Gastroesophageal sphincter (tissue), 4 donors: ENCODE measurements around the gene NEK6. TPM values are rescaled to one million over a fixed set of nuclear protein-coding genes. Genes with fewer than 3 reads are reported as not detected.

Source experiments
- ATAC-seq: fragments of 150-250 bp; one replicate; pipeline ENCODE4 v1.9.1; 2016; ENCODE audit warnings: mild to moderate bottlenecking, moderate library complexity
- H3K27ac ChIP-seq, 4 donors: fragments of 200-600 bp; sonication (generic) in 3 of 4; 1 replicate in 3 of 4; 2 replicates in 1 of 4; pipeline ENCODE4 v1.5.1; 2016 to 2019
- H3K27me3 ChIP-seq: fragments of 200-600 bp; sonication (generic); one replicate; pipeline ENCODE4 v1.5.1; 2019
- H3K36me3 ChIP-seq, 2 donors: fragments of 200-600 bp; sonication (generic); one replicate each; pipeline ENCODE4 v1.5.1; 2019; ENCODE audit warnings: control low read depth in 1 of 2
- H3K4me1 ChIP-seq, 3 donors: fragments of 200-600 bp; sonication (generic); 1 replicate in 2 of 3; 2 replicates in 1 of 3; pipeline ENCODE4 v1.5.1; 2016 to 2019; ENCODE audit warnings: control low read depth in 2 of 3
- H3K4me3 ChIP-seq, 2 donors: fragments of 200-600 bp; sonication (generic); one replicate each; pipeline ENCODE4 v1.5.1; 2019; ENCODE audit warnings: mild to moderate bottlenecking in 1 of 2, moderate library complexity in 1 of 2
- H3K9me3 ChIP-seq, 3 donors: fragments of 200-600 bp; sonication (generic); one replicate each; pipeline ENCODE4 v1.5.1; 2017 to 2019; ENCODE audit warnings: control low read depth in 2 of 3
- CTCF ChIP-seq, 4 experiments: fragments of 200-600 bp in 2 of 4; fragments of 450-650 bp in 2 of 4; sonication (generic) in 1 of 4; IDR thresholded peaks; one replicate each; pipeline ENCODE4 v1.5.1; 2017 to 2019; ENCODE audit warnings: antibody characterized with exemption in 4 of 4, mild to moderate bottlenecking in 2 of 4, moderate library complexity in 2 of 4
- EP300 ChIP-seq: sonication (generic); formaldehyde crosslinking; IDR thresholded peaks from one replicate; pipeline ENCODE4 v1.6.1; 2017; ENCODE audit warnings: antibody characterized with exemption, mild to moderate bottlenecking
- POLR2A ChIP-seq, 2 donors: fragments of 450-650 bp; IDR thresholded peaks; one replicate each; pipeline ENCODE4 v1.6.1; 2017; ENCODE audit warnings: antibody characterized with exemption in 2 of 2, mild to moderate bottlenecking in 2 of 2, moderate library complexity in 1 of 2
- POLR2AphosphoS5 ChIP-seq: sonication (generic); formaldehyde crosslinking; IDR thresholded peaks from one replicate; pipeline ENCODE4 v1.6.1; 2017; ENCODE audit warnings: antibody characterized with exemption
- WGBS, 2 donors: methylation state at CpG; one replicate each; pipeline ENCODE4 v1.1.5; 2018; ENCODE audit warnings: low coverage in 1 of 2; 5-methylcytosine and 5-hydroxymethylcytosine counted together
- total RNA-seq, 4 donors: library from RNA; depleted of rRNA; stranded (reverse); fragments of >200 nt; gene quantifications; one replicate each; pipeline ENCODE4 v1.1.0, GENCODE V29; 2016

Gene NEK6
- total RNA-seq, 4 donors from 2014 or later: 13.2 to 31.7 (median 19.3) TPM

DNA sequence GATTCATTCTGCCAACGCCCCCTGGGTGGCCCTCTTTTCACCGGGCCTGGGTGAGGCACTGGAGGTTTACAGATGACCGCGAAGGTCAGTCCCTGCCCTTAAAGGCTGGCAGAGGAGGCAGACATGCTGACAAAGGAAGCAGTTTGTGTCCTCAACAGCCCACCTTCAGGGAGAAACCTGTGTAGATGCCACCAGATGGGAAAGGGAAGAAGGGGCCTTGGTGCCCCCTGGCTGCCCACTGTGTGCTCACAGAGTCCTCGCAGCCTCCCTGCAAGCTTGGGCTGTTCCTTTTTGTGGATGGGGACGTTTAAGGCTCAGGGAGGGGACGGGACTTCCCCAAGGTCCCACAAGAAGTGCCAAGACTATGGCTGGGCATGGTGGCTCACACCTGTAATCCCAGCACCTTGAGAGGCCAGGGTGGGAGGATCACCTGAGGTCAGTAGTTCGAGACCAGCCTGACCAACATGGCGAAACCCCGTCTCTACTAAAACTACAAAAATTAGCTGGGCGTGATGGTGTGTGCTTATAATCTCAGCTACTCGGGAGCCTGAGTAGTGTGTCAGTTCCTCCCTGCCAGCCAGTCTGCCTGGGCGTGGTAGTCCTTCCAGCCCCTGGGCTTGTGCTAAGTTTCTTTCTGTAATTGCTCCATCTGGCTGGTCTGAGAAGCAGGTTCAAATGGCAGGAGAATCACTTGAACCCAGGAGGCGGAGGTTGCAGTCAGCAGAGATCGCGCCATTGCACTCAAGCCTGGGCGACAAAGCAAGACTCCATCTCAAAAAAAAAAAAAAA, 36.2 kb downstream of the NEK6 start:
- no peak overlapping the region for H3K4me3 ChIP-seq
- TF ChIP-seq CTCF (IDR thresholded peaks at IDR 0.05) (no peak), POLR2AphosphoS5 (no peak), POLR2A (IDR thresholded peaks at IDR 0.05) (no peak), EP300 (no peak)
- H3K9me3 ChIP-seq: no peaks in the 10 kb centered on the region
- H3K27ac ChIP-seq: peak overlapping the region in 3 of 4 donors; percentile 3 to 68 (median 61)
- no peaks in the 10 kb centered on the region for H3K36me3 ChIP-seq
- WGBS, 2 donors: 50 to 95% methylated on average over 3 to 4 of the region's 17 CpGs
- ATAC-seq: no peak
- peaks cover 0 to 98% (median 38%) of the 10 kb centered on the region in 3 donors for H3K4me1 ChIP-seq
- H3K27me3 ChIP-seq: no peaks in the 10 kb centered on the region

DNA sequence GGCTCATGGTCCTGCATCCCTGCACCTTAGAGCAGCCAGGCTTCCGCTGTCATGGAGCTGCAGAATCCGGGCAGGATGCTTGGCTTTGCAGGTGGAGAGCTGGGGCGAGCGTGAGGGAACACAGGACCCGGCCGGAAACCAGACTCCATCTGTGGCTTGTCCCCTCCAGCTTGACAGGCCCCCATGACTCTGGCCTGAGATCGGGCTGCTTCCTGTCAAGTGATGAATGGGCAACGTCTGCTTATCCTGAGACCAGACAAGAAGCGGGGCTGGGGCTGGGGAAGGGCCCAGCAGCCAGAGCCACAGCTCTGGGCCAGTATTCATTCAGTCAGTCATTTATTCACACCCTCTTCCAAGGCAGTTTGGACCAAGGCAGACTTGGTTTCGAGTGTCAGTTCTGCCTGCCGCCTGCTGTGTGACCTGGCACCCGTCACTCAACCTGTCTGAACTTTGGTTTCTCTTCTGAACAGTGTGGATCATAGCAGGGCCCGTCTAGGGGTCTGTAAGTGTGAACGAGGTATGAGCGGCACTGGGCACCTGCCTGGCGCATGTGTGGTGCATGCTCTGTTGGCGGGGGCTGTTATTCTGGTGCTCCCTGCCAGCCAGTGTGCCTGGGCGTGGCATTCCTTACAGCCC, 37.5 kb downstream of the NEK6 start:
- Histone ChIP-seq H3K36me3 (no peaks in the 10 kb centered on the region), H3K27me3 (no peaks in the 10 kb centered on the region), H3K27ac (peak overlapping the region in 3 of 4 donors; percentile 61 to 71 (median 68)), H3K4me1 (peaks cover 0 to 100% (median 38%) of the 10 kb centered on the region in 3 donors), H3K9me3 (no peaks in the 10 kb centered on the region), H3K4me3 (no peak overlapping the region)
- TF ChIP-seq POLR2AphosphoS5: no peak
- TF ChIP-seq POLR2A (IDR thresholded peaks at IDR 0.05): no peak
- no peak for TF ChIP-seq CTCF (IDR thresholded peaks at IDR 0.05)
- TF ChIP-seq EP300: no peak
- WGBS, 2 donors: 59% methylated on average over 7 of the region's 18 CpGs; no CpG with 5 or more reads in 1 of the 2 donors
- ATAC-seq: no peak

DNA sequence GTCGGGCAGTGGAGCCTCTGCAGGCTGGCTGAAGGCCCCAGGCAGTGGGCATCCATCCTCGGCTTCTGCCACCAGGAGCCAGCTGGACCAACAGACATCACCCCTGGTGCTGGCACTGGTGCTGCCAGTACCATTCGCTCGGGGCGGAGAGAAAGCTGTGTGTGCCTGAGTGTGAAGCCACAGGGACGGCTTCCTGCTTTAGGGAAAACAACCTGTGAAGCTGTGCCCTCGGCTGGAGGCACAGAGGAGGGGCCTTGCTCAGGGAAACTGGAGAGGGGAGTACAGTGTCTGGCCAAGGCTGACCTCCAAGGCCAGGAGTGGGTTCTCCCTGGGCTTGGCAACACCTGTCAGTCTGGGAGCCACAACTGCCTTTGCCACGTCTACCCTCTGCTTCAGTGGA, 38.3 kb downstream of the NEK6 start:
- no peaks in the 10 kb centered on the region for H3K36me3 ChIP-seq
- no peaks in the 10 kb centered on the region for H3K27me3 ChIP-seq
- H3K9me3 ChIP-seq: no peaks in the 10 kb centered on the region
- ATAC-seq: no peak
- TF ChIP-seq POLR2AphosphoS5 (no peak), EP300 (no peak), POLR2A (IDR thresholded peaks at IDR 0.05) (no peak), CTCF (IDR thresholded peaks at IDR 0.05) (no peak)
- WGBS, 2 donors: no CpG with 5 or more reads among the region's 8 CpGs
- H3K27ac ChIP-seq: peak overlapping the region in 3 of 4 donors; percentile 61 to 71 (median 68)
- peaks cover 0 to 94% (median 38%) of the 10 kb centered on the region in 3 donors for H3K4me1 ChIP-seq
- H3K4me3 ChIP-seq: no peak overlapping the region

DNA sequence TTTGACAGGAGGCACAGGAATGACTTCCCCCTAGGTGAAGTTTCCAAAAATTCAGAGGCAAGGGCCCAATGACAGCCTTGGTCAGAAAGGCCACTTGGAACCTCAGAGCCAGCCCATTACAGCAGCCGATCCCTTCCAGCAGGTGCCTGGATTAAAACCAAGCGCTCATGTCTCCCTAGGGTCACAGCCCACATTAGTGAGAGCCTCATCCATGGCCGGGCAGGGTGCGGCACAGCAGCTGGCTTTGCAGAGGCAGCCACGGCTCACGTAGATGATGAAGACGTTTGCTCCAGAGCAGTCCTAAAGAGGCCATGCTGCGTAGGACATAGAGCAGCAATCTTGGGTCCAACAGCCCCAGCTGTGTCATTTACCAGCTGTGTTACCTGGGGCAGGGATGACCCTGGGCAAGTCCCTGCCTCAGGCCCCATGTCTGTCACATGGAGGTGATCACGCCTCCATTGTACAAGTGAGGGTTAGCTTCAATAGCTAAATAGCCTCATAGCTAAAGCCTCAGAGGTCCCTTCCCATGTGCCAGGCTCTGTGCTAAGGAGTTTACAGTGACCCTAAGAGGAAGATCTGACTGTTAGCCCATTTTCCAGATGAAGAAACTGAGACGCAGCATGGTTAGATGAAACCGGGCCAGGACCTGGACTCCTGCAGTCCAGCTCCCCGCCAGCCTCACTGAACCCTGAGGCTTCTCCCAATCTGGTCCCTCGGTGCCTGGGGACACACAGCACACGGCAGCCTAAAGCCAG, 39.2 kb downstream of the NEK6 start:
- peaks cover 0 to 89% (median 38%) of the 10 kb centered on the region in 3 donors for H3K4me1 ChIP-seq
- TF ChIP-seq POLR2AphosphoS5 (no peak), CTCF (IDR thresholded peaks at IDR 0.05) (no peak), EP300 (no peak), POLR2A (IDR thresholded peaks at IDR 0.05) (no peak)
- H3K27me3 ChIP-seq: no peaks in the 10 kb centered on the region
- WGBS, 2 donors: 54 to 80% methylated on average over 1 to 4 of the region's 14 CpGs
- H3K9me3 ChIP-seq: no peaks in the 10 kb centered on the region
- no peak overlapping the region for H3K4me3 ChIP-seq
- no peak for ATAC-seq
- H3K27ac ChIP-seq: peak overlapping the region in 3 of 4 donors; percentile 61 to 71 (median 68)
- H3K36me3 ChIP-seq: peaks cover 0 to 4% of the 10 kb centered on the region in 2 donors
